GM13976 (cell line): ENCODE measurements around the gene UQCC2.

Experiments
- DNase-seq: peaks from one replicate; pipeline ENCODE4 v3.0.0; 2012; ENCODE audit warnings: low spot score
- CTCF ChIP-seq: IDR thresholded peaks from 2 replicates; pipeline ENCODE4 v1.5.1; 2012; ENCODE audit warnings: borderline replicate concordance, mild to moderate bottlenecking; ENCODE audit not compliant: insufficient read depth; ENCODE audit errors: extremely low read depth, missing control alignments, control extremely low read depth
- in situ Hi-C: fragments of 300-500 bp; cut with MboI; formaldehyde crosslinking; loops from one replicate; pipeline ENCODE4 v1.12.0; 2022; ENCODE audit warnings: low sequenced_read_pairs, mixed read lengths, inconsistent platforms; ENCODE audit not compliant: unreplicated experiment

The UQCC2 gene

DNA sequence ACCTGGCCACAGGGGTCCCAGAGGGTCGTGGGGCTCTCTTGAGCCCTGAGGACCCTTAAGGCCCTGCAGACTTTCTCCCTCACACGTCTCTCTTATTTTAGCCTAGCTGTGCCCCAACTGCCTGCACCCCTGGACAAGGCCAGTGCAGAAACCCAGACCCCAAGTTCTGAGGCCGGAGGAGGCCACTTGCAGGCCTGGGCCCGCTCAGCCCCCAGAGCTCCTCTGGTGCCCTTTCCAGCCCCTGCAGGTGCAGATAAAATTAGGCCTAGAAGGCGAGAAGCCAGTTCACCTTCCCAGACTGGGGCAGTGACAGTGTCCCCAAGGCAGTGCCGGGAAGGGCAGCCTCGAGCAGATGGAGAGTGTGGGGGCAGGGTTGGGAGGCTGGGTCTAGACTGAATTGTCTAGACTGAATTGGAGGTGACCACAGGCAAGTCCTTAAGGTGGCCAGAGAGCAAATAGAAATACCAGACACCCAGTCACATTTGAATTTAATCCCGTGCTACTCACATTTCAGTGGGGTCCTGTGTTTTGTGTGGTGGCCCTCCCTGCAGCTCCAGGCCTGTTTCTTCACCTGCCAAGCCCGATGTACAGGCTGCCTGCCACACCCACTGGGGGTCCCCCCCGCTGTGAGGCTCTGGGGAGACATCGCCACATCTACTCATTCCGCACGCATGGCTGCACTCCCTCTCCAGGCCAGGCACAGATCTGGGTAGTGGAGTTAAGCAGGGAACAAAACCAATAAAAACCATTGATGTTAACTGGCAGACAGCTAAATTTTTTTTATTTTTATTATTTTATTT is 43.8 kb upstream of the UQCC2 start:
- in situ Hi-C loops, result no loop called here
- DNase-seq, result no peak

DNA sequence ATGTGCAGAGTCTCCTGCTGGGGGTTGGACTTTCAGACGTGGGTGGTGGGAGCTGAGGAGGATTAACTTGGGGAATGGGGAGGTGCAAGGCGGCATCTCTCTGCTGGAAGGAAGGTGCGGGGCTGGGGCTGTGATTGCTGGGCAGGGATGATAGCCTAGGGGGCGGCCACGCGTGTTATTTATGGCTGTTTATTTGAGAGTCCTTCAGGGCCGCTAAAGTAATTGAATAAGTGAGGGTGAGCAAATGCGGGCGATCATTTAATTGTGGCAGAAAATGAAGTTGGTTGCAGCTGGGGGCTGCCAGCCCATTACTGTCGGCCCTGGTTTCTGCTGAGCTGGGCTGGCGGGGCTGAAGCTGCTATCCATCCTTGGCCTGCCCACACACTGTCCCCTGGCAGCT is 42.7 kb upstream of the UQCC2 start:
- in situ Hi-C loops, result no loop called here
- TF ChIP-seq CTCF, result no peak
- DNase-seq, result no peak

More for the DNA sequence above, 43.8 kb upstream of the UQCC2 start:
- no peak for TF ChIP-seq CTCF

- no peak for DNase-seq
- no peak for TF ChIP-seq CTCF
- in situ Hi-C loops, result no loop called here
These were observed 41.1 kb upstream of the UQCC2 start for GRCh38 chr6:33752646-33753015.

DNA sequence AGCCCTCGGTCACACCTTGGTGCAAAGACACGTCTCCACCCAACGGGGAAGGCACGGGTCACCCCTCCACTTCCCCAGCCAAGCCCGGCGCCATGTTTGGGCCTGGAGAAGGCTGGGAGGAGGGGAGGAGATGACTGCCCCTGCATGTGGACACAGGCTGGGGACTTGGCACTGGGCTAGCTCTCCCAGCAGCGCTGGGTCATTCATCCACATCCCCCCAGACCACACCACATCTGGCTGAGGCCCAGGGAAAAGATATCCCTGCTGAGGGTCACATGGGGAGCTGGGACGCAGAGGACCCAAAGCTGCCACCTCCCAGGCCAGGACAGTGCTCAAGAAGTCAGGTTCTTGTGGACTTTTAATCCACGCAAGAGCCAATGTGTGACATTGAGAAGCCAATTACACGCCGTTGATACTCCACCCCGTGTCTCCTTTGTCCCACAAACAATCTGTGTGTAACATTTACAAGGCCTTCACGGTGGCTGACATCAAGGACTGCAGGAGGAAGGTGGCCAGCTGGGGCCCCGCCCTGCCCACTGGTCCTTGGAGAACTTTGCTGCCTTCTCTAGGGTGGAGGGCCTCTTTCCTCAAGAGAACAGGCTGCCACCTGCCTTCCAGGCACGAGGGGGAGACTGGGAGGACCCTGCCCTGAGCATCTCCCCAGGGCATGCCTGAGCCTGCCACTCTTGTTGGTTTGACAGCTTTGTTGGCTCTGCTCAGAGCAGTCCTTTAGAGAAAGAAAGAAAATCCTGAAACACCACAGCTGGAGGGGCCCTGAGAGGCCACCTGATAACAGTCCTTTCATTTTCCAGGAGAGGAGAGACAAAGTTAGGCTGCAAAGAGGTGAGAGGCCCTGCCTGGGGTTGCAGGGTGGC is 40.5 kb upstream of the UQCC2 start:
- TF ChIP-seq CTCF, result no peak
- no peak for DNase-seq
- in situ Hi-C loops, result no loop called here

DNA sequence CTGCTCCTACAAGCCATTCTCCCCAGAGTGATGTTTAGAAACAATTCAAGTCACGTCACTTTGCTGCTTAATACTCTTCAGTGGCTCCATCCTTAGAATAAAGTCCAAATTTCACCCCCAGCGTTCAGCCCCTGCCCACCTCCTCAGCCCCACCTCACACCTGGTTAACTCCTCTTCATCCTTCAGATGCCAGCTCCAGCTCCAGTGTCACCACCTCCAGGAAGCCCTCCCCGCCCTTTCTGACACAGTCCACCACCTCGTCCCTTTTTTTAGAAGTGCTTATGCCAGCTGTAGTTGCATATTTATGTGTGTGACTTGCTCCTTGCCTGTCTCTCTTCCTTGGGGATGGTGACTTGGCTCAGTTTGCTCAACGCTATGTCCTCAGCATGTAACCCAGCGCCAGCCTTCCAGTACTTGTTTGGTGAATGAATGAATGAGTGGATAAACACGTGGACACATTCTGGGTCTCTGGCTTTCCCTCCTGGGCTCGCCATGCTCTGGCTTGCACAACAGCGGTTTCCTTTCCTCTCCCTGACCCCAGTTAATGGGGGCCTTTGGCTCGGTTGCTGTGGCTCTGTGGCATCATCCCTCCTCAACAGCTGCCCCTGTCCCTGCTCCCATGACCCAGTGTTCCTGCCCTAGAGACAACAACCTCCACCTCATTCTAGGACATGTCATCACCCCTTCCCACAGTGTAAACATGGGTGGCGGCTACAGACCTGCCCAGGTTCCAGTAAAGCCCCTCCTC is 38.9 kb upstream of the UQCC2 start:
- in situ Hi-C loops, result no loop called here
- DNase-seq, result no peak
- TF ChIP-seq CTCF, result no peak

- DNase-seq, result no peak
- in situ Hi-C loops, result no loop called here
- no peak for TF ChIP-seq CTCF
These were observed 37.9 kb upstream of the UQCC2 start for GRCh38 chr6:33749401-33749800.
